D341Med (cell line): ENCODE data around the gene HLTF.

ENCODE experiments used
- DNase-seq: peaks from one replicate; pipeline ENCODE4 v3.0.0; 2012; ENCODE audit warnings: low spot score

Gene HLTF

DNA sequence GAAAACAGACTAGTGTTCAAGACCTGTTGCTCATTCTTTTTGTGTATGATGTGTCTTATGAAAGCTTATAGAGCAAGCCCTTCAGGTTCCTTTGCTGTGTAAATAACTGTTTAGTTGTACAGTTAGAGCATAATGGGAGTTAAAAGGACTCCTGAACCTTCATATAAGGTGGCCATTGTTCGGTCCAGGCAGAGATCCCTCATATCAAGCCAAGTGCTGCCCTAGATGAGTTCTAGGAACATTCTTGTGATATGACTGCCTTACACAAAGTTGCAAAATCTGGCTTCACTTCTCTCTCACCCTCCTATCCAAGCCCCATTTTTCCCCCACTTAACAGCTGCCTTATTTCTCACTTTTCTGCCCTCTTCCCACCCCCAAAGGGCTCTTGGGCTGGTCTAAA is 68.1 kb downstream of the HLTF start:
- no peak for DNase-seq

GRCh38 chr3:149016669-149017541 is 69.4 kb downstream of the HLTF start:
- no peak for DNase-seq

GRCh38 chr3:149016242-149016641 is 70.1 kb downstream of the HLTF start:
- no peak for DNase-seq

DNA sequence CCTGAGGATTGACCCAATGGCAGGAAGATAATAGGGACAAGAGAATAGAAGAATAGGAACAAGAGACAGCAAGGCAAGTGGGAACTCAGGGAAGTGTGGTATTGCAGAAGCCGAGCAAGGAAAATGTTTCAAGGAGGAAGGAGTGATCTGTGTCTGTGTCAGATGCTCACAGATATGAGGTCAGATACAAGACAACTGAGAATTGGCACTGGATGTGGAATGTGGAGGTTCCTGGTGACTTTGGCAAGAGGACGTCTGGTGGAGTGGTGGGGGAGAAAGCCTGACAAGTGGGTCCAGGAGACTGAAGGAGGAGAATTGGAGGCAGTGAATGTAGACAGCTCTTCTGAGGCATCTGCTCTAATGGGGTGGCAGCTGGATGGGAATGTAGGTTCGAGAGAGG is 70.9 kb downstream of the HLTF start:
- DNase-seq, result no peak

GRCh38 chr3:149013726-149014125 is 72.6 kb downstream of the HLTF start:
- no peak for DNase-seq

- DNase-seq, result no peak
Observed at GRCh38 chr3:149011676-149012075, 74.7 kb downstream of the HLTF start.

DNA sequence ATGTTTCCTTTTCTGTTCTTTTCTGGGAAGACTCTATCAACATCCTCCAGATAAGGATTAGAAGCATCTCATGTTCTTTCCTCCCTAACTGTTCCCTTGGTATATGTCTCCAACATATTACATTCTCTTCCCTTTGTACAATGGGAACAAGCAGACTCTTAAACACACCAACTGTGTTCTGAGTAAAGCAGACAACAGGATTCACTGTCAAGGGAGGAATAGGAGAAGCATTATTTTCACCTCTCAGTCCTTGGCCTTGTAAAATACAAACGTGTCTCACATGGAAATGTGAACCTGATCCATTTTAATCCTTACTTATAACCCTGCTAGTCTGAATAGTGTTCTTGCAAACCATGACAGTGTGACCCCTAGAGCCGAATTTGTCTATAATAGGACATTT is 75.4 kb downstream of the HLTF start:
- DNase-seq, result no peak

- no peak for DNase-seq
Observed at GRCh38 chr3:149010504-149010951, 75.8 kb downstream of the HLTF start.

GRCh38 chr3:149009732-149010131 is 76.6 kb downstream of the HLTF start:
- no peak for DNase-seq

- no peak for DNase-seq
Observed at GRCh38 chr3:149007567-149008257, 78.6 kb downstream of the HLTF start.

DNA sequence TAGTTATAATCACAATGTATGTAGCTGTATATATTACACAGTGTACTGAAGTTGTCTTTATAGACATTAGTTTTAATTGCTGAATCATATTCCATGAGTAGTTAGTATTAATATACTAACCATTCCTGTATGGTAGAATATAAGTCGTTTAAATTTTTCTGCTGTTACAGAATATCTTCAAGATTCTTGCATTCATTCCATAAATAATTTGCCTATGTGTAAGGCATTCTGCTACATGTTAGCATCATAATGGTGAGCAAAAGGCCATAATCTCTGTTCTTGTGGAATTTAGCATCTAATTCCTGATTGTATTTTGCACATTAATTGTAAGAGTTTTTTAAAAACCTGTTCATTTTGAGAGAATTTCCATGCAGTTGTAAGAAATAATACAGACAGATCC is 80.9 kb downstream of the HLTF start:
- DNase-seq, result no peak

DNA sequence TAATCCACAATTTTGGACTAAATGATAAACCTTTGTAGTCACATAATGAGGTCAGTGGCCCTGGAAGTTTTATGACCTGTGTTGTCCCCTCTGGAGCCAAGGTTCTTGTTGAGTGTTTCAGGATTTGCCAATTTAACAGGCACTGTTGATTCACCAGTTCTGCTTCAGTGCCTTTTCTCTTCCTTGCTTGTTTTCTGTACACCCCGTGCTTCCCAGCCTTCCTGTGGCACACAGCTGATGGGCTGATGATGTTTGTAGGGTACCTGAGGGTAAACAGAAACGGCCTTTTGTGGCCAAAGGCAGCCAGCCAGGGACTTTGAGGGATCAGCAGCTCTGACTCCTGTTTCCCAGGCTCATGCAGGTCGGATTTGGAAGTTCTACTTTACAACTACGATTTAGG is 81.7 kb downstream of the HLTF start:
- DNase-seq, result no peak

GRCh38 chr3:149003653-149004305 is 82.6 kb downstream of the HLTF start:
- DNase-seq, result no peak

- DNase-seq, result no peak
Observed at GRCh38 chr3:149001727-149002126, 84.6 kb downstream of the HLTF start.

DNA sequence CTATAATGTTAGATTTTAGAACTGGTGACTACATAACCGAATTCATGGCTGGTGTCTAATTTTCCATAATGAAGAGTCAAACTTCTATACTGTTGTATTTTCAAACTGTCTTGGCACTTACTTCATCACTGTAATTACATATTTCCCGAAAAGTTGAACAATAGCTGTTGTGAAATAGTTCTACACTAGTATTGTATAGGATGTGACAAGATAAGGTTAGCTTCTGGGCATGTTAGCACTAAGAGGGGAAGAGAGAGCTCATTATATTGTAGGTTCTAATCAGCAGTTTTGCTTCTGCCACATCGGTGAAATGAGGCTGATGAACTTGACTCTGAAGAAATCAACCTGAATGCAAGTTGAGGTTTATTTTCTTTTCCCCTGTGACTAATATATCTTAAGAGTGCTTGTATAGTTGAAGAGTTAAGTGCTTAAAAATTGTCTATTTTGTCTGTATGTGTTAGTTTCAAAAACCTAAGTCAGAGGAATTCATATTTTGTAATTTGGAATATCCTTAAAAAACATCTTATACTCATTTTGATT is 86.1 kb downstream of the HLTF start:
- no peak for DNase-seq

DNA sequence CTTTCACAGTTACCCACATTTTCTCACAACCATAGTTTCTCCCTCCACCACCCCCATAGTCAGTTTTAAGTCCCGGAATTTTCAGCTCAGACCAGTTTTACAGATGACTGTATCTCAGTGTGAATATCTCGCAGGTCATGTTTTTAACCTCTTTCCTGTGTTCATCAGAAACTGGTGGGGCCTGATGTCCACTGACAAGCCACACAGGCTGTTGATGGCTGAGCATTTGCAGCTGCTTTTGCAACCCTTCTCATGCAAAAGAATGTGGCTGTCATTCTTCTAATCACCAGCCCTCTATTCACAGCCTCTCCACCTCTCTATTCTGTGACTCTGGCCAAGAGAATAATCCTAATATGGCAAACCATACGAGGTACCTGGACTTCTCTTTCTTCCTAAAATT is 86.5 kb downstream of the HLTF start:
- DNase-seq, result no peak

- DNase-seq, result no peak
Observed at GRCh38 chr3:148998715-148999423, 87.5 kb downstream of the HLTF start.

DNA sequence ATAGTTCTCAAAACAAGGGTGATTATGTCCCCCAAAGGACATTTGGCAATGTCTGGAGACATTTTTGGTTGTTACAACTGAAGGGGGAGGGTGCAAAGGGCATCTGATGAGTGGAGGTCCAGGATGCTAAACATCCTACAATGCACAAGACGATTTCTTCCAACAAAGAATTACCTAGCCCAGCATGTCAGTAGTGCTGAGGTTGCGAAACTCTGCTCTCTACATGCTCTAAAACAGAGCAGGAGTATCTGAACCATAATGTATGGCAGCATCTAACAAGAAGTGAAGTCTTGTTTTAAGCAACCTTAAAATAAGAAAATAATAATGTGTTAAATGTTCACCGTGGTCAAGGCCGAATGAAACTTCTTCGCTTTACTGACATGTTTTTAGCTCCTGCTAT is 88.0 kb downstream of the HLTF start:
- DNase-seq, result no peak

DNA sequence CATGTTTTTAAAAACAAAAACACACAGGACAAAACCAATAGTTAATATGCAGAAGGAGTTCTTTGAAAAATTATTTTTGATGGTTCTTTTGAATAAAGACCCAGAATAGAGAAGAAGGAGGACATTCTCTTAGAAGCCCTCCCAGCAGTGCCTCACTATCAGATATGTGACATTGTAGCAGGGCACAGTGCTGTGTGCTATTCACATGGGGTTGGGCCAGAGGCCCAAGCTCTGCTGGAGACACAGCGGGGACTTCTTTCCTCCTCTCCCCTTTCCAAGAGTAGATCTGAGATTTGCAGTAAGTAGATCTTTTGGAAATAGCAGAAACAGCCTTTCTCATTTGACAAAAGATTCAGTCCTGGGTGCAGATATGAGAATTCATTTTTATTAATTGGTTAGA is 88.7 kb downstream of the HLTF start:
- DNase-seq, result no peak

DNA sequence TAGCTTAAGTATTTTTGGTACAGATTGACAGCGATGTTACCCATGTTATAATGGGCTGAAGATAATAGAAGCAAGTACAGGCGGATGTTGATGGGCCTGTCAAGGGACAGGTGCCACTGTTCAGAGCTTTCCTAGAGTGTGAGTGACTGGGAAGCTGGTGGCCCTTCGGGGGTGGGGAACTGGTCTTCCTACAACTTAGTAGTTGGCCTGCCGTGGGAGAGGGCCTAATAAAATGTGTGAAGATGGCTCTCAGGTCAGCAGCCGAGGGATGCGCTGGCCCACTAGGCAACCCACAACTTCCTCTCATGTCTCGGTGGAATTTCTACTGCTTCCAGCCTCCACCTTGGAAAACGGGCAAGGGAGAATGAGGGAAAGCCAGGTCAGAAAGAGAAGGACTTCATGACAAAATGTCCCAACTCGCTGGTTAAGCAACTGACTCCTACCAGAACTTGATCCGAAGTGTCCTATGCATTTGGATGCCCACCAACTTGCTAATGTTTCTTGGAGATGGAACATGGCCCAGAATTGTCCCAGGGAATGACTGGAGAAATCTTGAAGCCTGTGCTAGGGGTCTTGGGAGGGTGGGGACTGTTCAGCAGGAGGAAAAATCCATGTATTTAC is 93.6 kb downstream of the HLTF start:
- DNase-seq, result no peak

DNA sequence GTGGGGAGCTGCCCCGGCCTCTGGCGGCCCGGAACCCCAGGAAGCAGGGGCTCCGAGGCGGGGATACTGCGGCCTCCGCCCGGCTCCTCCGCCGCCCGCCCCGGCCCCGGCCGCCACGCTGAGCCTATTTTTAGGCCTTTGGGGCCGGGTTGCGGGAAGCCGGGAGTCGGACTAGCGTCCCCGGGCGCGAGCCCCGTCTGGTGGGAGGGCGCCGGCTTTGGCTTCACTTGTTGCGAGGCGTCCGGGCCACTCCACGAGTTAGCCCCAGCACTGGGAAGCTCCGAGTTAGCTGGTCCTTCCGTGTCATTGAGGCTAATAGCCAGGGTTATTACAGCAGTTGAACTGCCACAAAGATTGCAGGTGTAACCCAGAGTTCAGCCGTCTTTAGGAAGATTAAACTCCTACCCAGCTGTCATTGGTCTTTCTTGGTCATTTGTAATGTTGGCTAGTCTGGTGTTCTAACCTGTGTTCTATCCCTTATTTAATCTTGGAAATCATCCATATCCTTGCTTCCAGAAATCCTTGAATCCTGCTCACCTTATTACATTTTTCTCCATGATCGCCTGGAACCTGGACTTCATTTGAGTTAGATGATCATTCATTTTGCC is 94.2 kb downstream of the HLTF start:
- peak; percentile 67 for DNase-seq
